Large intestine (tissue), 3 donors: ENCODE data around the gene GUK1. TPM values are rescaled to one million over a fixed set of nuclear protein-coding genes. Genes with fewer than 3 reads are reported as not detected.

Experiments
- DNase-seq, 2 donors: peaks; one replicate each; pipeline versions ENCODE4 v3.0.0 to v3.0.0-alpha.2; 2013
- H3K27ac ChIP-seq: one replicate; pipeline ENCODE4 v1.5.1; 2013; ENCODE audit warnings: low read length
- H3K27me3 ChIP-seq: 2 replicates; pipeline ENCODE4 v1.6.1; 2013; ENCODE audit warnings: low read length; ENCODE audit not compliant: control insufficient read depth, insufficient read depth
- H3K36me3 ChIP-seq: 2 replicates; pipeline ENCODE4 v1.6.1; 2013; ENCODE audit warnings: low read length; ENCODE audit not compliant: control insufficient read depth, insufficient read depth
- H3K4me1 ChIP-seq: one replicate; pipeline ENCODE4 v1.6.1; 2013; ENCODE audit warnings: low read length; ENCODE audit not compliant: control insufficient read depth, insufficient read depth
- H3K4me3 ChIP-seq: one replicate; pipeline ENCODE4 v1.5.1; 2013; ENCODE audit warnings: low read length
- H3K9me3 ChIP-seq: one replicate; pipeline ENCODE4 v1.6.1; 2013; ENCODE audit warnings: mild to moderate bottlenecking, low read depth, low read length, moderate library complexity; ENCODE audit not compliant: control insufficient read depth
- WGBS: methylation state at CpG from one replicate; pipeline ENCODE4 v1.1.5; 2013; ENCODE audit warnings: low lambda C conversion rate; ENCODE audit not compliant: insufficient coverage; 5-methylcytosine and 5-hydroxymethylcytosine counted together
- polyA plus RNA-seq: library from polyadenylated mRNA; unstranded; fragments of 120-200 nt; gene quantifications from one replicate; pipeline ENCODE4 v1.2.1, GENCODE V29; 2013

GUK1 gene
- polyA plus RNA-seq, 1 donor, result 397 TPM

GRCh38 chr1:228156941-228157728 lies 17.1 kb downstream of the GUK1 start:
- Histone ChIP-seq H3K27ac (no peak overlapping the region), H3K4me1 (peaks cover 20% of the 10 kb centered on the region), H3K4me3 (no peak overlapping the region), H3K27me3 (peaks cover 46% of the 10 kb centered on the region), H3K36me3 (no peaks in the 10 kb centered on the region), H3K9me3 (peaks cover 5% of the 10 kb centered on the region)
- DNase-seq, result no peak
- no CpG with 5 or more reads among the region's 24 CpGs for WGBS

GRCh38 chr1:228157729-228158126 lies 17.6 kb downstream of the GUK1 start:
- H3K36me3 ChIP-seq, result no peaks in the 10 kb centered on the region
- DNase-seq, result no peak
- H3K4me3 ChIP-seq, result no peak overlapping the region
- peaks cover 46% of the 10 kb centered on the region for H3K27me3 ChIP-seq
- WGBS, result no CpG with 5 or more reads among the region's 43 CpGs
- H3K27ac ChIP-seq, result no peak overlapping the region
- H3K9me3 ChIP-seq, result peaks cover 5% of the 10 kb centered on the region
- peaks cover 25% of the 10 kb centered on the region for H3K4me1 ChIP-seq

GRCh38 chr1:228158151-228159007 lies 18.3 kb downstream of the GUK1 start:
- Histone ChIP-seq H3K4me1 (peaks cover 31% of the 10 kb centered on the region), H3K36me3 (no peaks in the 10 kb centered on the region), H3K27ac (no peak overlapping the region), H3K27me3 (peaks cover 46% of the 10 kb centered on the region), H3K9me3 (peaks cover 5% of the 10 kb centered on the region), H3K4me3 (no peak overlapping the region)
- WGBS, result no CpG with 5 or more reads among the region's 98 CpGs
- no peak for DNase-seq

- no peak for DNase-seq
- Histone ChIP-seq H3K4me3 (no peak overlapping the region), H3K27ac (no peak overlapping the region), H3K9me3 (peaks cover 5% of the 10 kb centered on the region), H3K4me1 (peaks cover 34% of the 10 kb centered on the region), H3K36me3 (no peaks in the 10 kb centered on the region), H3K27me3 (peaks cover 46% of the 10 kb centered on the region)
- WGBS, result no CpG with 5 or more reads among the region's 14 CpGs
These were observed 19.1 kb downstream of the GUK1 start for GRCh38 chr1:228159008-228159665.

- H3K4me3 ChIP-seq, result no peak overlapping the region
- peaks cover 5% of the 10 kb centered on the region for H3K9me3 ChIP-seq
- no peak for DNase-seq
- H3K36me3 ChIP-seq, result no peaks in the 10 kb centered on the region
- no CpG with 5 or more reads among the region's 15 CpGs for WGBS
- peaks cover 46% of the 10 kb centered on the region for H3K27me3 ChIP-seq
- no peak overlapping the region for H3K27ac ChIP-seq
- H3K4me1 ChIP-seq, result peaks cover 34% of the 10 kb centered on the region
These were observed 20.2 kb downstream of the GUK1 start for GRCh38 chr1:228160201-228160761.

- H3K27me3 ChIP-seq, result peaks cover 46% of the 10 kb centered on the region
- peaks cover 34% of the 10 kb centered on the region for H3K4me1 ChIP-seq
- WGBS, result no CpG with 5 or more reads among the region's 7 CpGs
- H3K27ac ChIP-seq, result no peak overlapping the region
- H3K9me3 ChIP-seq, result peaks cover 5% of the 10 kb centered on the region
- no peaks in the 10 kb centered on the region for H3K36me3 ChIP-seq
- H3K4me3 ChIP-seq, result no peak overlapping the region
- peak; percentile 56 to 78 for DNase-seq
These were observed 21.3 kb downstream of the GUK1 start for GRCh38 chr1:228161362-228161761.

GRCh38 chr1:228161866-228162265 lies 21.8 kb downstream of the GUK1 start:
- peaks cover 5% of the 10 kb centered on the region for H3K9me3 ChIP-seq
- peaks cover 38% of the 10 kb centered on the region for H3K4me1 ChIP-seq
- WGBS, result no CpG with 5 or more reads among the region's 9 CpGs
- no peak overlapping the region for H3K4me3 ChIP-seq
- H3K36me3 ChIP-seq, result no peaks in the 10 kb centered on the region
- no peak overlapping the region for H3K27ac ChIP-seq
- H3K27me3 ChIP-seq, result peaks cover 41% of the 10 kb centered on the region
- DNase-seq, result no peak

- Histone ChIP-seq H3K27ac (no peak overlapping the region), H3K4me1 (peaks cover 39% of the 10 kb centered on the region), H3K27me3 (peaks cover 35% of the 10 kb centered on the region), H3K4me3 (peak overlapping the region; percentile 0), H3K9me3 (peaks cover 5% of the 10 kb centered on the region), H3K36me3 (no peaks in the 10 kb centered on the region)
- no CpG with 5 or more reads among the region's 14 CpGs for WGBS
- DNase-seq, result peak; percentile 62 to 77
These were observed 22.4 kb downstream of the GUK1 start for GRCh38 chr1:228162286-228163006.

- Histone ChIP-seq H3K9me3 (peaks cover 2% of the 10 kb centered on the region), H3K27ac (no peak overlapping the region), H3K36me3 (no peaks in the 10 kb centered on the region), H3K4me1 (peaks cover 36% of the 10 kb centered on the region), H3K27me3 (peaks cover 28% of the 10 kb centered on the region), H3K4me3 (peak overlapping the region; percentile 0)
- WGBS, result no CpG with 5 or more reads among the region's 30 CpGs
- peak; percentile 67 to 78 for DNase-seq
These were observed 23.1 kb downstream of the GUK1 start for GRCh38 chr1:228163007-228163753.
